Testis (tissue), 2 donors: ENCODE data around the gene RHO.

ENCODE experiments used
- POLR2A ChIP-seq: fragments of 450-650 bp; IDR thresholded peaks from one replicate; pipeline ENCODE4 v1.6.1; 2017; ENCODE audit warnings: antibody characterized with exemption, mild to moderate bottlenecking, moderate library complexity
- TF ChIP-seq, protein P1 (sequence below), 3 experiments: fragments of 450-650 bp in 2 of 3; fragments of 200-600 bp in 1 of 3; sonication (generic) in 1 of 3; IDR thresholded peaks; one replicate each; pipeline ENCODE4 v1.5.1; 2016 to 2019; ENCODE audit warnings: antibody characterized with exemption in 3 of 3, mild to moderate bottlenecking in 2 of 3, moderate library complexity in 1 of 3

DNA sequence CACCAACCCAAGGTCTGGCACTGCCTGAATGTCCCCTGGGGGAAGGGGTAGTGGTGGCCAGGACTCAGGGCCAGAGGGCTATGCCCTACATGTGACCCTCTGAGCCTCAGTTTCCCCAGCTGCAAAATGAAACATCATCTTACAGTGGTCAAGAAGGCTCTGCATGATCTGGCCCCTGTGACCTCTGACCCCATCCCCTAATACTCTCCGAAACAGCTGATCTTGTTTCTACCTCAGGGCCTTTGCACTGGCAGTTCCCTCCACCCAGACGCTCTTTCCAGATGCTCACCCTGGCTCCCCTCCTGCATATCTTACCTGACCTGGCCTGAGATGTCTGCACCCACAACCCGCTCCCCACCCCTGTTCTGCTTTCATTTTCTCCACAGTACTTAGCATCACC, 56.2 kb downstream of the RHO start:
- no peak for TF ChIP-seq POLR2A
- TF ChIP-seq, protein P1, sequence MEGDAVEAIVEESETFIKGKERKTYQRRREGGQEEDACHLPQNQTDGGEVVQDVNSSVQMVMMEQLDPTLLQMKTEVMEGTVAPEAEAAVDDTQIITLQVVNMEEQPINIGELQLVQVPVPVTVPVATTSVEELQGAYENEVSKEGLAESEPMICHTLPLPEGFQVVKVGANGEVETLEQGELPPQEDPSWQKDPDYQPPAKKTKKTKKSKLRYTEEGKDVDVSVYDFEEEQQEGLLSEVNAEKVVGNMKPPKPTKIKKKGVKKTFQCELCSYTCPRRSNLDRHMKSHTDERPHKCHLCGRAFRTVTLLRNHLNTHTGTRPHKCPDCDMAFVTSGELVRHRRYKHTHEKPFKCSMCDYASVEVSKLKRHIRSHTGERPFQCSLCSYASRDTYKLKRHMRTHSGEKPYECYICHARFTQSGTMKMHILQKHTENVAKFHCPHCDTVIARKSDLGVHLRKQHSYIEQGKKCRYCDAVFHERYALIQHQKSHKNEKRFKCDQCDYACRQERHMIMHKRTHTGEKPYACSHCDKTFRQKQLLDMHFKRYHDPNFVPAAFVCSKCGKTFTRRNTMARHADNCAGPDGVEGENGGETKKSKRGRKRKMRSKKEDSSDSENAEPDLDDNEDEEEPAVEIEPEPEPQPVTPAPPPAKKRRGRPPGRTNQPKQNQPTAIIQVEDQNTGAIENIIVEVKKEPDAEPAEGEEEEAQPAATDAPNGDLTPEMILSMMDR (IDR thresholded peaks at IDR 0.05): no peak
